ENCODE data around the gene PANK2. TPM values are rescaled to one million over a fixed set of nuclear protein-coding genes. Genes with fewer than 3 reads are reported as not detected.

Gene PANK2
- total and polyA plus RNA-seq, 10 of the 15 experiments (the other 5 are each of a cell fraction or from before 2014, with no cell fraction given): 13.2 to 43.4 (median 33.3) TPM

DNA sequence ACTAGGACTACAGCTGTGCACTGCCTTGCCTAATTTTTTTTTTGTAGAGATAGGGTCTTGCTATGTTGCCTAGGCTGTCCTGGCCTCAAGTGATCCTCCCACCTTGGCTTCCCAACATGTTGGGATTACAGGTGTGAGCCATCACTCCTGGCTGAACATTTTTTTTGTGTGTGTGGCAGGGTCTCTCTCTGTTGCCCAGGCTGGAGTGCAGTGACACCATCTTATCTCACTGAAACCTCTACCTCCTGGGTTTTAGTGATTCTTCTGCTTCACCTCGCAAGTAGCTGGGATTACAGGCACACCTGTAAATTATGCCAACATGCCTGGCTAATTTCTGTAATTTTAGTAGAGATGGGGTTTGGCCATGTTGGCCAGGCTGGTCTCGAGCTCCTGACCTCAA lies 25.3 kb downstream of the PANK2 start:
- Histone ChIP-seq H3K4me3 (no peak overlapping the region), H3K4me2 (ENCODE audit: control insufficient read depth, insufficient read depth) (no peak overlapping the region), H3K36me3 (ENCODE audit: control insufficient read depth in 2 of 2, insufficient read depth in 2 of 2, low read length in 1 of 2) (peaks cover 19 to 53% of the 10 kb centered on the region in 2 experiments), H4K20me1 (ENCODE audit: control insufficient read depth, insufficient read depth) (peaks cover 10% of the 10 kb centered on the region), H3K27ac (ENCODE audit: control insufficient read depth, insufficient read depth) (no peak overlapping the region), H2AFZ (ENCODE audit: control insufficient read depth, low read depth, low read length) (no peak overlapping the region), H3K9me3 (replicated peaks; ENCODE audit: control insufficient read depth, insufficient read depth, low read length) (no peaks in the 10 kb centered on the region), H3K27me3 (replicated peaks in 1 of 2; ENCODE audit: control insufficient read depth in 2 of 2, insufficient read depth in 2 of 2, low read length in 1 of 2) (no peaks in the 10 kb centered on the region), H3K4me1 (ENCODE audit: control insufficient read depth, insufficient read depth, low read length) (peaks cover 7% of the 10 kb centered on the region), H3K9ac (ENCODE audit: control insufficient read depth, insufficient read depth, low read length) (no peak overlapping the region), H3K79me2 (ENCODE audit: control insufficient read depth, insufficient read depth, low read length) (peaks cover 54% of the 10 kb centered on the region)
- no peak for DNase-seq (ENCODE audit: low read depth, low spot score)
- ChIA-PET SMC1A (ENCODE audit: uncharacterized antibody, unreplicated experiment) (interaction anchor here (0.9 to 1.5 kb wide), 3 partner anchors 8 to 26 kb away, joined by 3 to 4 read pairs (median 4); no protein-coding TSS in a partner anchor), CTCF (no interaction called here), POLR2A (no interaction called here), RAD21 (ENCODE audit: unreplicated experiment) (no interaction called here)
- BruUV-seq (replicated peaks): no TSS peak
- ATAC-seq: no peak
- 96% methylated on average over 2 of the region's 2 CpGs for WGBS (ENCODE audit: insufficient coverage, insufficient replicate concordance, low lambda C conversion rate, missing lambda C conversion rate)
- TF ChIP-seq NR2C2 (IDR thresholded peaks at IDR 0.05; ENCODE audit: borderline replicate concordance, control insufficient read depth, insufficient read length, low read depth) (no peak), KAT2A (conservative IDR thresholded peaks at IDR 0.05; ENCODE audit: control insufficient read depth, low read depth, low read length) (no peak), RELA (IDR thresholded peaks at IDR 0.05; ENCODE audit: borderline replicate concordance, partially characterized antibody) (no peak), CHD1 (IDR thresholded peaks at IDR 0.05; ENCODE audit: low read depth, low read length) (no peak)
- FAIRE-seq: no peak
- in situ Hi-C loops (cut with MboI): no loop called here
- intact Hi-C loops (cut with micrococcal nuclease; ENCODE audit: unreplicated experiment): no loop called here

- BruUV-seq (replicated peaks): no TSS peak
- FAIRE-seq: peak; percentile 81
- 6% methylated on average over 2 of the region's 2 CpGs for WGBS (ENCODE audit: insufficient coverage, insufficient replicate concordance, low lambda C conversion rate, missing lambda C conversion rate)
- peaks cover 19 to 48% of the 10 kb centered on the region in 2 experiments for H3K36me3 ChIP-seq (ENCODE audit: control insufficient read depth in 2 of 2, insufficient read depth in 2 of 2, low read length in 1 of 2)
- H3K4me3 ChIP-seq: no peak overlapping the region
- H3K4me1 ChIP-seq (ENCODE audit: control insufficient read depth, insufficient read depth, low read length): no peaks in the 10 kb centered on the region
- in situ Hi-C loops (cut with MboI): no loop called here
- H3K9ac ChIP-seq (ENCODE audit: control insufficient read depth, insufficient read depth, low read length): no peak overlapping the region
- H3K79me2 ChIP-seq (ENCODE audit: control insufficient read depth, insufficient read depth, low read length): peaks cover 44% of the 10 kb centered on the region
- H3K27ac ChIP-seq (ENCODE audit: control insufficient read depth, insufficient read depth): no peak overlapping the region
- H2AFZ ChIP-seq (ENCODE audit: control insufficient read depth, low read depth, low read length): no peak overlapping the region
- no peaks in the 10 kb centered on the region for H3K27me3 ChIP-seq (replicated peaks in 1 of 2; ENCODE audit: control insufficient read depth in 2 of 2, insufficient read depth in 2 of 2, low read length in 1 of 2)
- intact Hi-C loops (cut with micrococcal nuclease; ENCODE audit: unreplicated experiment): no loop called here
- SMC1A ChIA-PET (ENCODE audit: uncharacterized antibody, unreplicated experiment): interaction anchor here (0.8 to 1.5 kb wide), 4 partner anchors 12 to 39 kb away, joined by 3 to 4 read pairs (median 4); no protein-coding TSS in a partner anchor
- RAD21 ChIA-PET (ENCODE audit: unreplicated experiment): no interaction called here
- no peak for DNase-seq (ENCODE audit: low read depth, low spot score)
- H3K4me2 ChIP-seq (ENCODE audit: control insufficient read depth, insufficient read depth): no peak overlapping the region
- no peaks in the 10 kb centered on the region for H3K9me3 ChIP-seq (replicated peaks; ENCODE audit: control insufficient read depth, insufficient read depth, low read length)
- ATAC-seq: no peak
- peaks cover 10% of the 10 kb centered on the region for H4K20me1 ChIP-seq (ENCODE audit: control insufficient read depth, insufficient read depth)
- CTCF ChIA-PET: interaction anchor here (1.0 kb wide), 1 partner anchor 9 kb away, joined by 3 read pairs; no protein-coding TSS in a partner anchor
- TF ChIP-seq RFX5 (IDR thresholded peaks at IDR 0.05; ENCODE audit: low read depth, low read length): no peak
- TF ChIP-seq RCOR1 (conservative IDR thresholded peaks at IDR 0.05; ENCODE audit: low read depth, low read length): no peak
- no peak for TF ChIP-seq NFIC (IDR thresholded peaks at IDR 0.05; ENCODE audit: low read depth, low read length)
- TF ChIP-seq NBN (IDR thresholded peaks at IDR 0.05): no peak
- no peak for TF ChIP-seq SP1 (IDR thresholded peaks at IDR 0.05; ENCODE audit: low read depth, low read length)
- no peak for TF ChIP-seq POLR2AphosphoS5 (IDR thresholded peaks at IDR 0.05; ENCODE audit: low read length)
- TF ChIP-seq TBL1XR1 (IDR thresholded peaks at IDR 0.05; ENCODE audit: low read depth, low read length): no peak
- TF ChIP-seq BRCA1 (IDR thresholded peaks at IDR 0.05; ENCODE audit: low read depth, low read length): no peak
- no peak for TF ChIP-seq MTA2 (IDR thresholded peaks at IDR 0.05; ENCODE audit: low read depth)
- no peak for TF ChIP-seq ETV6 (conservative IDR thresholded peaks at IDR 0.05 in 1 of 2, IDR thresholded peaks at IDR 0.05 in 1 of 2; ENCODE audit: borderline replicate concordance in 1 of 2, low read depth in 1 of 2)
- POLR2A ChIA-PET: no interaction called here
Measured at GRCh38 chr20:3915691-3916090, 26.5 kb downstream of the PANK2 start.

Data from GM12878 (cell line).